Heart left ventricle (tissue), 13 donors: Measurements from ENCODE around the gene SYNGAP1.
A peak's percentile ranks its signal among the peaks of the same experiment; 100 is the strongest.

Source experiments
- POLR2A ChIP-seq, 2 donors: fragments of 450-650 bp; IDR thresholded peaks; one replicate each; pipeline ENCODE4 v1.6.1; 2017; ENCODE audit warnings: antibody characterized with exemption in 2 of 2, mild to moderate bottlenecking in 2 of 2, moderate library complexity in 2 of 2
- TF ChIP-seq, protein P1 (sequence below), 12 donors: fragments of 200-600 bp; sonication (generic) in 4 of 12; IDR thresholded peaks; one replicate each; pipeline versions ENCODE4 v1.5.0 to v1.8.0; 2018 to 2022; ENCODE audit warnings: antibody characterized with exemption in 12 of 12, mild to moderate bottlenecking in 5 of 12
- donor health status: ischemic (EF 13 %, LVEDD 7.1; RV severe dilation, severe dysfunction).
- donor health status: DM: no; HTN: yes; CAD: no.
- donor health status: DM: no; HTN: no; CAD: no.
- donor health status: ischemic (EF 25% LVEDD 6.9; RV normal size, moderate dysfunction).
- donor health status: ischemic (EF 25% LVEDD 5.7; RV mildly dilated, moderate dysfunction).
- donor health status: ischemic (EF 35%, LVEDD 5.7; RV mildly dilated, moderate dysfunction).
- donor health status: nonischemic (EF 11% LVEDD 7.7; RV severe dilation, severe dysfunction).
- donor health status: DM: yes; HTN: yes; CAD: no.
- donor health status: PGD.
- donor health status: ischemic (EF 29% LVEDD 5.4; RV normal size, mild dysfunction).
- donor health status: nonischemic (EF 23%, LVEDD 6.1; RV moderate dilation, normal function).

DNA sequence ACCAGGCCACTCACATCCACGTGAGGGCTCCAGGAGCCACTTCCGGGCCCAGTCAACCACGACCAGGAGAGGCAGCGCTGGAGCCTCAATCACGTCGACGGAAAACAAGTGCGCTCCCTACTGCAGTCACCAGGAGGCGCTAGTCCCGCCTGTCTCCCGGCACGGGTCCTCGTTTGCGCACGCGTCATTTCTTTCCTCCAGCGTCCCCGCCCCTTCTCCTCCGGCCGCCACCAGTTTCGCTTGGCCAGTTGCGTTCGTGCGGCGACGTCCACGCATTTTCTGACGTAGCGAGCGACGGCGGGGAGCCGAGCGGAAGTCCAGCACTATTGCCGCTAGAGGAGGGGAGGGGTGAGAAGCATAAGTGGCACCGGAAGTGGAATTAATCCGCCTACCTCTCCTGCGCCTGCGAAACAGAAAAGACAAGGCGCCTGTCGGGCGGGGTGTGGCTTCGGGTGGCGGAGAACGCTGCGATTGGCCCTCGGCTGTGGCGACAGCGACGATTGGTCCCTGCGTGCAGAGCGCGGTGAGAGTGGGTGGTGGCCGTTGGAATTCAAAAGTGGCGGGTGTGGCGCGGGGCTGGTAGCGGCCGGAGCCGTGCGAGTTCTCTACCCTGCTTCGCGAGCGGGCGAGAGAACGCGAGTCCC lies 28.5 kb upstream of the SYNGAP1 start, which contains the start of gene KIFC1:
- TF ChIP-seq, protein P1, sequence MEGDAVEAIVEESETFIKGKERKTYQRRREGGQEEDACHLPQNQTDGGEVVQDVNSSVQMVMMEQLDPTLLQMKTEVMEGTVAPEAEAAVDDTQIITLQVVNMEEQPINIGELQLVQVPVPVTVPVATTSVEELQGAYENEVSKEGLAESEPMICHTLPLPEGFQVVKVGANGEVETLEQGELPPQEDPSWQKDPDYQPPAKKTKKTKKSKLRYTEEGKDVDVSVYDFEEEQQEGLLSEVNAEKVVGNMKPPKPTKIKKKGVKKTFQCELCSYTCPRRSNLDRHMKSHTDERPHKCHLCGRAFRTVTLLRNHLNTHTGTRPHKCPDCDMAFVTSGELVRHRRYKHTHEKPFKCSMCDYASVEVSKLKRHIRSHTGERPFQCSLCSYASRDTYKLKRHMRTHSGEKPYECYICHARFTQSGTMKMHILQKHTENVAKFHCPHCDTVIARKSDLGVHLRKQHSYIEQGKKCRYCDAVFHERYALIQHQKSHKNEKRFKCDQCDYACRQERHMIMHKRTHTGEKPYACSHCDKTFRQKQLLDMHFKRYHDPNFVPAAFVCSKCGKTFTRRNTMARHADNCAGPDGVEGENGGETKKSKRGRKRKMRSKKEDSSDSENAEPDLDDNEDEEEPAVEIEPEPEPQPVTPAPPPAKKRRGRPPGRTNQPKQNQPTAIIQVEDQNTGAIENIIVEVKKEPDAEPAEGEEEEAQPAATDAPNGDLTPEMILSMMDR (IDR thresholded peaks at IDR 0.05), result peak; percentile 96 to 100 (median 98)
- TF ChIP-seq POLR2A (IDR thresholded peaks at IDR 0.05), result peak in 1 of 2 donors; percentile 32
